Activated CD8-positive, alpha-beta T cell treated with anti-CD3 and anti-CD28 coated beads for 36 hours (primary cell): ENCODE measurements around the gene TTC28. TPM values are rescaled to one million over a fixed set of nuclear protein-coding genes. Genes with fewer than 3 reads are reported as not detected.

ENCODE experiments used
- ATAC-seq: fragments of 200-7000 bp; cut with Tn5 transposase; one replicate; pipeline ENCODE4 v1.10.0; 2021; ENCODE audit warnings: mild to moderate bottlenecking, moderate library complexity
- CTCF ChIA-PET: fragments of 350-600 bp; sonication (Branson Sonifier 250); formaldehyde crosslinking; loops from one replicate; lab custom pipeline; 2021; ENCODE audit warnings: antibody characterized with exemption; lab: Charles Lee
- POLR2A ChIA-PET: fragments of 350-600 bp; sonication (Branson Sonifier 250); formaldehyde crosslinking; loops from one replicate; lab custom pipeline; 2021; ENCODE audit warnings: antibody characterized with exemption; lab: Charles Lee
- DNase-seq: peaks from one replicate; pipeline ENCODE4 v3.0.0-alpha.2; 2020
- H3K27ac Mint-ChIP-seq: one replicate; pipeline ENCODE4 v1.8.0; 2021; ENCODE audit warnings: mild to moderate bottlenecking, mixed read lengths
- H3K27me3 Mint-ChIP-seq: one replicate; pipeline ENCODE4 v1.8.0; 2021; ENCODE audit warnings: mixed read lengths
- H3K36me3 Mint-ChIP-seq: one replicate; pipeline ENCODE4 v1.8.0; 2021; ENCODE audit warnings: low read depth, mixed read lengths
- H3K4me1 Mint-ChIP-seq: one replicate; pipeline ENCODE4 v1.8.0; 2021; ENCODE audit warnings: low read depth, mixed read lengths
- H3K4me3 Mint-ChIP-seq: one replicate; pipeline ENCODE4 v1.8.0; 2021; ENCODE audit warnings: mild to moderate bottlenecking, moderate library complexity, mixed read lengths
- H3K9me3 Mint-ChIP-seq: one replicate; pipeline ENCODE4 v1.8.0; 2021; ENCODE audit warnings: mixed read lengths
- intact Hi-C: fragments of 100-400 bp; cut with micrococcal nuclease; formaldehyde crosslinking; loops from one replicate; pipeline ENCODE4 v1.10.0; 2022
- total RNA-seq, 2 experiments: library from RNA; stranded (reverse); gene quantifications; one replicate each; pipeline ENCODE4 v1.2.3, GENCODE V29; 2021
- TF ChIP-seq, protein P1 (sequence below): fragments of 200-600 bp; IDR thresholded peaks from one replicate; pipeline ENCODE4 v1.8.0; 2022; ENCODE audit warnings: antibody characterized with exemption, mild to moderate bottlenecking

TTC28 gene
- total RNA-seq, 2 experiments from 2014 or later, result 0.58 to 1.9 TPM

DNA sequence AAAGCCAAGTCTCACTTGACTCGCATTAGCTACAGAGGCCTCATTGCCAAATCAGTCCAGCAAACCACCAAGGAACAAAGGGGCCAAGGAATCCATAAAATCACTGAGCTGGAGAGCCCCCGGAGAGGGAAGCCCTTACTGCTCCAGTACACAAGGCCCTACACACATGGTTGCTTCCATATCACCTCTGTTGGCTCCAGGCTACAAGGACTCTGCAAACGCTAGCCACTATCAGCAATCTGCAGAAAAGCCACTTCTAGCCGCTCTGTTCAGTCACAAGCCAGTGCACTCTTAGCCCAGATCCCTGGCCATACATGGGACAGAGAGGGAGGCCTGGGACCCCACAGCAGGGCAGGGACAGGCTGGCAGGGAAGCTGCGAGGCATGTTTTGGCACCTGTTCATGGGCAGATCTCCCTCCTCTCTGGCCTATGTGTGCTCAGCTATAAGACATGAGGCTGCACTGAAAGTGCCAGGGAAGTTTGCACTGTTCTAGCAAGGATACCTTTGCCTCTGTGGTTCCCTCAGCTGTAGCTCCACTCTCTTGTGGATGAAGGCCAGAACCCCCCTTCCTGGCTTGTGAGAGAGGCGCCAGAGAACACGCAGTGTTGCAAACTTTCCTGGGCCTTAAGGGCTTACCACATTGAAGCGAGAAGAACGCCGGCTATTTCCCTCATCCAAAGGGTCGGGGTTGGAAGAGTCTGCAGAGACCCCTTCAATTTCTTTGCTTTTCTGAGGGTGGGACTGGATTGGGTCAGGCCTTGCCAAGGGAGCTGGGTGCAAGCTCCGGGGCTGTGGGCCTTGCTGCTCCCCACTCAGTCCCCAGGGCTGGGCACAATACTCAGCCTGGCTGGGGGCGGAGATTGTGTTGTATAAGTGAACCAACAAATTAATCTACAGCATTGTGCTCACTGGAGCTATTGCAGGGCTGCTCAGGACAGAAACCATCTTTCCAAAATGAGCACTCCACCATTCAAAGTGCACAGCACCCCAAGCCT is 651.9 kb downstream of the TTC28 start:
- TF ChIP-seq, protein P1, sequence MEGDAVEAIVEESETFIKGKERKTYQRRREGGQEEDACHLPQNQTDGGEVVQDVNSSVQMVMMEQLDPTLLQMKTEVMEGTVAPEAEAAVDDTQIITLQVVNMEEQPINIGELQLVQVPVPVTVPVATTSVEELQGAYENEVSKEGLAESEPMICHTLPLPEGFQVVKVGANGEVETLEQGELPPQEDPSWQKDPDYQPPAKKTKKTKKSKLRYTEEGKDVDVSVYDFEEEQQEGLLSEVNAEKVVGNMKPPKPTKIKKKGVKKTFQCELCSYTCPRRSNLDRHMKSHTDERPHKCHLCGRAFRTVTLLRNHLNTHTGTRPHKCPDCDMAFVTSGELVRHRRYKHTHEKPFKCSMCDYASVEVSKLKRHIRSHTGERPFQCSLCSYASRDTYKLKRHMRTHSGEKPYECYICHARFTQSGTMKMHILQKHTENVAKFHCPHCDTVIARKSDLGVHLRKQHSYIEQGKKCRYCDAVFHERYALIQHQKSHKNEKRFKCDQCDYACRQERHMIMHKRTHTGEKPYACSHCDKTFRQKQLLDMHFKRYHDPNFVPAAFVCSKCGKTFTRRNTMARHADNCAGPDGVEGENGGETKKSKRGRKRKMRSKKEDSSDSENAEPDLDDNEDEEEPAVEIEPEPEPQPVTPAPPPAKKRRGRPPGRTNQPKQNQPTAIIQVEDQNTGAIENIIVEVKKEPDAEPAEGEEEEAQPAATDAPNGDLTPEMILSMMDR, result no peak
- Mint-ChIP-seq H3K27me3 (no peaks in the 10 kb centered on the region), H3K27ac (no peak overlapping the region), H3K9me3 (no peaks in the 10 kb centered on the region), H3K36me3 (no peaks in the 10 kb centered on the region), H3K4me3 (no peak overlapping the region), H3K4me1 (no peaks in the 10 kb centered on the region)
- ATAC-seq (no peak), DNase-seq (no peak)
- intact Hi-C loops, result no loop called here
- ChIA-PET POLR2A (no interaction called here), CTCF (interaction anchor here (1.1 to 1.7 kb wide), 2 partner anchors 24 to 415 kb away, joined by 3 read pairs; no protein-coding TSS in a partner anchor)

DNA sequence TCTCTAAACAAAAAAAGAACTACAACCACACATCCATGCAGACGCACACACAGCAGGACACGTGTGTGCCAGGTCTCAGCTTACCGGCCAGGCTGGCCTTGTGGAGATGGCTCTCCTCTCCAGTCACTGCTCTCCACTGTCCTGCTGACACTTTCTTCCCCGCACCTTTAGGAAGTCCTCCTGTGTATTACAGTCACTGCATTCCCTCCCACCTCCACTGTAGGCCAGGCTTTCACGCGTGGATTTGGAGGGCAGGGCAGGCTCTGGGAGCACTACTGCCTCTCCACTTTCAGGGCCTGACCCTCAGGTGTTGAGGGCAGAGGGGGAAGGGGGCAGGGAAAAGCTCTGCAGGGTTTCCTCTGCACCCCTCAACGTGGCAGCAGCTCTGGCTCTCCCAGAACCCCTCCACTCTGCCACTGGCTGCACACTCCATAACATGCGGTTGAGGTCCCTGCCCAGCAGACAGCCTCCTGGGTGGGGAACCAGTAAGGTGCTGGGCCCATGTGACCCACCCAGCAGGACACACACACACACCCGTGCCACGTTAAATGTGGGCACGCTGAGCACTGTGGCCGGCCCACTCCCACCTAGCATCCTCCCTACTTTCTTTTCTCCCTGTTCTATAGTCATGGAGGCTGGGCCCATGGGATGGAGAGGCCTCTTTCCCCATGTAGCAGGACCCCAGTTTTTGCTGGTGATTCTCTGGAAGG is 653.6 kb downstream of the TTC28 start:
- no peaks in the 10 kb centered on the region for H3K27me3 Mint-ChIP-seq
- CTCF ChIA-PET, result interaction anchor here (0.5 to 1.5 kb wide), 2 partner anchors 50 to 145 kb away, joined by 3 read pairs; no protein-coding TSS in a partner anchor
- no peak overlapping the region for H3K4me3 Mint-ChIP-seq
- no peaks in the 10 kb centered on the region for H3K36me3 Mint-ChIP-seq
- POLR2A ChIA-PET, result no interaction called here
- ATAC-seq (no peak), DNase-seq (no peak)
- intact Hi-C loops, result no loop called here
- no peak overlapping the region for H3K27ac Mint-ChIP-seq
- H3K9me3 Mint-ChIP-seq, result no peaks in the 10 kb centered on the region
- TF ChIP-seq, protein P1, result no peak
- H3K4me1 Mint-ChIP-seq, result no peaks in the 10 kb centered on the region

DNA sequence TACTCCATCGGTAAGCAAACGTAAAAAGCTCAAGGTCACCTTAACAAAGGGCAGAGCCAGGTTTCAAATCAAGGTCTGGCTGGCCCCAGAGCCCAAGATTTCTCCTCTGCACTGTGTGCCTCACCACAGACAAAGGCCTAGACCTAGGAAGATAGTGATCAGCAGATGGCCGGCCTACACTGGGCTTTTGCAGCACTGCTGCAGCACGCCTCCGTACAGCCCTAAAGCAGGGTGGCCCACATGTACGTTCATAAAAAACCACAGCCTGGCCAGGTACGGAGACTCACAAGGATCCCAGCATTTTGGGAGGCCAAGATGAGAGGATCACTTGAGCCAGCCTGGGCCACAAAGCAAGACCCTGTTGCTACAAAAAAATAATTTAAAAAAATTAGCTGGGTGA is 654.3 kb downstream of the TTC28 start:
- H3K27me3 Mint-ChIP-seq, result no peaks in the 10 kb centered on the region
- ATAC-seq (no peak), DNase-seq (no peak)
- H3K4me1 Mint-ChIP-seq, result no peaks in the 10 kb centered on the region
- POLR2A ChIA-PET, result no interaction called here
- H3K4me3 Mint-ChIP-seq, result no peak overlapping the region
- no peak overlapping the region for H3K27ac Mint-ChIP-seq
- TF ChIP-seq, protein P1, result no peak
- H3K36me3 Mint-ChIP-seq, result no peaks in the 10 kb centered on the region
- intact Hi-C loops, result no loop called here
- CTCF ChIA-PET, result interaction anchor here (1.5 kb wide), 1 partner anchor 144 kb away, joined by 3 read pairs; no protein-coding TSS in a partner anchor
- no peaks in the 10 kb centered on the region for H3K9me3 Mint-ChIP-seq

DNA sequence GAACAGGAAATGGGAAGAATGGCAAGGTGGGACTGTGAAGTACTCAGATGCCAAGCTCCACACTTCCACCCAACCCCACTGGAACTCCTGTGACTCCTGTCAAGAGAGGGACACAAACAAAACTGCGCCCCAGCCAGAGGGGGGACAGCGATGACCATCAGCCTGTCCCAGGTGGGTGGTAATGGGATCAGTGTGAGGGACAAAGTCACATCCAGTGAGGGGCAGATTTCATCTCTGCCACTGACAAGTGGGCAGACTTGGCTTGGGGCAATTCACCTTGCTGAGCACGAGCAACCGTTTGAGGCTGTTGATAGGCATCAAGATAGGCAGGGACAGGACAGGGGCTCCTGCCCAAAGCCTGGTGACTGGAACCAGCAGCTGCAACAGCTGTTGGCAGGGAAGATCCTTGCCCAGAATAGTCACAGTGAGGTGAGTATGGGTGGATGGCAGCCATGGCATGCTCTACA is 655.2 kb downstream of the TTC28 start:
- no peaks in the 10 kb centered on the region for H3K9me3 Mint-ChIP-seq
- TF ChIP-seq, protein P1, result no peak
- intact Hi-C loops, result no loop called here
- H3K4me1 Mint-ChIP-seq, result no peaks in the 10 kb centered on the region
- ChIA-PET CTCF (interaction anchor here (1.5 kb wide), 1 partner anchor 143 kb away, joined by 3 read pairs; no protein-coding TSS in a partner anchor), POLR2A (no interaction called here)
- H3K27ac Mint-ChIP-seq, result no peak overlapping the region
- no peak overlapping the region for H3K4me3 Mint-ChIP-seq
- no peak for DNase-seq
- no peaks in the 10 kb centered on the region for H3K36me3 Mint-ChIP-seq
- no peak for ATAC-seq
- no peaks in the 10 kb centered on the region for H3K27me3 Mint-ChIP-seq
